Trophoblast cell (in vitro differentiated cells and primary cell): ENCODE results near the gene HMX1.

Source experiments
- DNase-seq, 2 donors: peaks; one replicate each; pipeline ENCODE4 v3.0.0-alpha.2; 2016
- H2AFZ ChIP-seq: 2 replicates; pipeline ENCODE4 v1.6.1; 2013; ENCODE audit warnings: low read length, moderate library complexity, mild to moderate bottlenecking; ENCODE audit not compliant: insufficient read depth, poor library complexity
- H2AK5ac ChIP-seq: 2 replicates; pipeline ENCODE4 v1.6.1; 2013; ENCODE audit warnings: mild to moderate bottlenecking, low read length
- H2BK120ac ChIP-seq: 2 replicates; pipeline ENCODE4 v1.6.1; 2013; ENCODE audit warnings: low read length, mild to moderate bottlenecking, moderate library complexity; ENCODE audit not compliant: insufficient read depth, poor library complexity
- H2BK12ac ChIP-seq: 2 replicates; pipeline ENCODE4 v1.6.1; 2013; ENCODE audit warnings: mild to moderate bottlenecking, low read length, moderate library complexity
- H2BK5ac ChIP-seq: 2 replicates; pipeline ENCODE4 v1.6.1; 2013; ENCODE audit warnings: low read length, low read depth, moderate library complexity, mild to moderate bottlenecking; ENCODE audit not compliant: poor library complexity
- H3K14ac ChIP-seq: 2 replicates; pipeline ENCODE4 v1.6.1; 2013; ENCODE audit warnings: mild to moderate bottlenecking, low read length
- H3K18ac ChIP-seq: 2 replicates; pipeline ENCODE4 v1.6.1; 2013; ENCODE audit warnings: mild to moderate bottlenecking, low read length
- H3K23ac ChIP-seq: 2 replicates; pipeline ENCODE4 v1.6.1; 2013; ENCODE audit warnings: low read length
- H3K27ac ChIP-seq: 2 replicates; pipeline ENCODE4 v1.5.1; 2013; ENCODE audit warnings: low read depth, mild to moderate bottlenecking, inconsistent platforms, low read length, moderate library complexity
- H3K27me3 ChIP-seq: 2 replicates; pipeline ENCODE4 v1.6.1; 2013; ENCODE audit warnings: inconsistent platforms, mild to moderate bottlenecking, low read length, moderate library complexity; ENCODE audit not compliant: insufficient read depth
- H3K36me3 ChIP-seq, 2 experiments: 1 replicate in 1 of 2; 2 replicates in 1 of 2; pipeline ENCODE4 v1.6.1; 2013; ENCODE audit warnings: low read length in 2 of 2, mild to moderate bottlenecking in 2 of 2, moderate library complexity in 1 of 2; ENCODE audit not compliant: insufficient read depth in 2 of 2, control insufficient read depth in 1 of 2
- H3K4ac ChIP-seq: 2 replicates; pipeline ENCODE4 v1.6.1; 2013; ENCODE audit warnings: low read depth, mild to moderate bottlenecking, low read length, moderate library complexity
- H3K4me1 ChIP-seq, 2 experiments: 1 replicate in 1 of 2; 2 replicates in 1 of 2; pipeline ENCODE4 v1.6.1; 2013; ENCODE audit warnings: low read length in 2 of 2, mild to moderate bottlenecking in 2 of 2, moderate library complexity in 1 of 2; ENCODE audit not compliant: insufficient read depth in 2 of 2, control insufficient read depth in 1 of 2
- H3K4me2 ChIP-seq: 2 replicates; pipeline ENCODE4 v1.6.1; 2013; ENCODE audit warnings: inconsistent platforms, mild to moderate bottlenecking, low read length, moderate library complexity
- H3K4me3 ChIP-seq: 2 replicates; pipeline ENCODE4 v1.5.1; 2013; ENCODE audit warnings: mild to moderate bottlenecking, low read depth, low read length, inconsistent platforms
- H3K79me1 ChIP-seq: one replicate; pipeline ENCODE4 v1.6.1; 2013; ENCODE audit warnings: low read length
- H3K79me2 ChIP-seq: 2 replicates; pipeline ENCODE4 v1.6.1; 2013; ENCODE audit warnings: low read length, mild to moderate bottlenecking; ENCODE audit not compliant: control insufficient read depth, insufficient read depth, poor library complexity
- H3K9ac ChIP-seq: 2 replicates; pipeline ENCODE4 v1.6.1; 2013; ENCODE audit warnings: mild to moderate bottlenecking, low read length
- H3K9me3 ChIP-seq: 2 replicates; pipeline ENCODE4 v1.6.1; 2013; ENCODE audit warnings: low read depth, mild to moderate bottlenecking, control low read depth, inconsistent platforms, low read length; ENCODE audit not compliant: insufficient read depth
- H4K12ac ChIP-seq: 2 replicates; pipeline ENCODE4 v1.6.1; 2013; ENCODE audit warnings: low read depth, mild to moderate bottlenecking, low read length, moderate library complexity
- H4K8ac ChIP-seq: 2 replicates; pipeline ENCODE4 v1.6.1; 2013; ENCODE audit warnings: low read depth, mild to moderate bottlenecking, low read length, moderate library complexity
- H4K91ac ChIP-seq: one replicate; pipeline ENCODE4 v1.6.1; 2013; ENCODE audit warnings: low read depth, mild to moderate bottlenecking, low read length, moderate library complexity
- WGBS: extraction: QIAGEN DNeasy Blood & Tissue Kit; methylation state at CpG from one replicate; pipeline ENCODE4 v1.1.7; 2013; ENCODE audit warnings: missing lambda C conversion rate; ENCODE audit not compliant: insufficient read length, insufficient coverage; ENCODE audit errors: extremely low coverage; 5-methylcytosine and 5-hydroxymethylcytosine counted together

The HMX1 gene

DNA sequence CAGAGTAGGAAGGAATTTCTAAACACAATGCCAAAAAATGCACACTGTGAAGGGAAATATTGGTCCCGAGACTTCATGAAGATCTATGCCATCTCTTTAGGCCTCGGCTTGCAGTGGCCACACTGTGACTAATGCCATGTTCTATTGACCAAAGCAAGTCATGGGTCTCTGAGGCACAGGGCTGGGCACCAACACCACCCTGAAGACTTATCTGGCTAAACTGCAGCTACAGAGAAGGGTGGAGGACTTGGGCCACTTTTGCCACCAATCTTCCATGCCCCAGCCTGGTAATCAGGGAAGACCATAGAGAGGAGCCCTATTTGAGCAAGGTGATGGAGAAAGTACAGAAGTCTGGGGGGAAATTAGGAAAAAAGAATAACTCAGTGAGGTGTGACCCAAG, 42.1 kb downstream of the HMX1 start:
- Histone ChIP-seq H3K79me2 (no peaks in the 10 kb centered on the region), H4K12ac (no peak overlapping the region), H3K18ac (no peak overlapping the region), H2AK5ac (no peak overlapping the region), H3K4ac (no peak overlapping the region), H3K14ac (no peak overlapping the region), H3K9ac (no peak overlapping the region), H4K91ac (no peak overlapping the region), H3K27me3 (no peaks in the 10 kb centered on the region), H2AFZ (no peak overlapping the region), H3K36me3 (no peaks in the 10 kb centered on the region), H3K27ac (no peak overlapping the region), H2BK120ac (no peak overlapping the region), H3K23ac (no peak overlapping the region), H4K8ac (no peak overlapping the region), H3K79me1 (no peaks in the 10 kb centered on the region), H3K4me2 (no peak overlapping the region), H2BK12ac (no peak overlapping the region), H2BK5ac (no peak overlapping the region), H3K4me1 (no peaks in the 10 kb centered on the region), H3K4me3 (no peak overlapping the region), H3K9me3 (peaks cover 3% of the 10 kb centered on the region)
- WGBS = no CpG with 5 or more reads among the region's 2 CpGs
- DNase-seq = no peak

DNA sequence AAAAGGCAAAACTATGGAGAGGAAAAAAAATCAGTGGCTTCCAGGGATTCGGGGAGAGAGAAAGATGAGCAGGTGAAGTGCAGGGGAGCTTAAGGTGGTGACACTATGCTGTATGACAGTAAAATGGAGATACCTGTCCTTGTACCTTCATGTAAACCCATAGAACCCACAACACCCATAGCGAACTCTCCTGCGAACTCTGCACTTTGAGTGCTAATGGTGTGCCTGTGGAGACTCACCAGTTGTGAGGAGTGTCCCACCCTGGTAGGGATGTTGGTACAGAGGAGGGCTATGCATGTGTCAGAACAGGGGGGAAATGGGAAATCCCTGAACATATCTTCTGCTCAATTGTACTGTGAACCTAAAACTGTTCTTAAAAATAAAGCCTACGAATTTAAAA, 42.8 kb downstream of the HMX1 start:
- no peak overlapping the region for H4K8ac ChIP-seq

DNA sequence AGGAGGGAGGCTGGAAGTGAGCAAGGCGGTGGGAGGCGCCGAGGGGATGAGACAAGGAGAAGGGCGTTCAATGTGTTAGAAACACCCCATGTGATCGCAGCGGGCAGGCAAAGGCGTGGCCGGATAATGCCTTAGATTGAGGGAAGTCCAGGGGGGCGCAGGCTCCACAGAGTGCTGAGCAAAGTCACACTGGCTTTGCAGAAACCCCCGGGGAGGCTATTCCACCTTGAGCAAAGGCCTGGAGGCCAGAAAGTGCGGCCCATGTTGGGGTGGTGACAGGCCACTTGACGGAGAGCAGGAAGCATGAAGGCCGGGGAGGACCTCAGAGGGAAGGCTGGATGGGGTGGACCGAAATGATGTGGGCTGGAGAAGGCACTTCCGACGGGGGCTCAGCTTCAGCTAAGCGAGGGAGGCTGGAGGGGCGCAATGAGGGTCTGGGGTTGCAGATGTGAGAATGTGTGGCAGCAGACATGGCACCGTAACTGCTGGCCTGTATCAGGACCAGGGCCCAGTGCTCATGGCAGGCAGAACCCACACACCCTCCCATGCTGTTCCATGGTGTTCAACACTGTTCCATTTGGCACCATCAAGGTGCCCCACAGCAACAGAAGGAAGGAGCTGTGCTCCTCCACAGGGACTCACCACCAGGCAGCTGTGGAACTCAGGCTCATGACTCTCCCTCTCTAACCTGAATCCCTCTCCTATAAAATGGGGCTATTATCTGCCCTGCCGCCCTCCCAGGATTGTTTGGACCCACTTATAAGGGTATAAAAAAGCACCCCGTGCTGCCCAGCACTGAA, 50.3 kb downstream of the HMX1 start:
- Histone ChIP-seq H2BK120ac (no peak overlapping the region), H2AFZ (no peak overlapping the region), H3K9me3 (peaks cover 5% of the 10 kb centered on the region), H3K27ac (no peak overlapping the region), H4K8ac (no peak overlapping the region), H3K4me2 (no peak overlapping the region), H3K23ac (no peak overlapping the region), H4K91ac (no peak overlapping the region), H2BK5ac (no peak overlapping the region), H3K4me1 (no peaks in the 10 kb centered on the region), H3K79me2 (no peaks in the 10 kb centered on the region), H3K27me3 (no peaks in the 10 kb centered on the region), H3K36me3 (no peaks in the 10 kb centered on the region), H3K79me1 (no peaks in the 10 kb centered on the region), H4K12ac (no peak overlapping the region), H3K4me3 (peak overlapping the region; percentile 31), H2BK12ac (no peak overlapping the region), H2AK5ac (no peak overlapping the region), H3K18ac (no peak overlapping the region), H3K9ac (no peak overlapping the region), H3K4ac (no peak overlapping the region), H3K14ac (no peak overlapping the region)
- no peak for DNase-seq
- WGBS = no CpG with 5 or more reads among the region's 21 CpGs

More for the DNA sequence above, 42.8 kb downstream of the HMX1 start:
- no peak overlapping the region for H3K27ac ChIP-seq
- H4K91ac ChIP-seq = no peak overlapping the region
- no peak for DNase-seq
- no CpG with 5 or more reads among the region's 4 CpGs for WGBS
- H3K23ac ChIP-seq = no peak overlapping the region
- no peak overlapping the region for H3K4me2 ChIP-seq
- no peaks in the 10 kb centered on the region for H3K27me3 ChIP-seq
- H3K4me3 ChIP-seq = no peak overlapping the region
- H3K9ac ChIP-seq = no peak overlapping the region
- H2BK120ac ChIP-seq = no peak overlapping the region
- H2BK5ac ChIP-seq = no peak overlapping the region
- H3K4ac ChIP-seq = no peak overlapping the region
- H3K79me1 ChIP-seq = no peaks in the 10 kb centered on the region
- H3K4me1 ChIP-seq = no peaks in the 10 kb centered on the region
- no peaks in the 10 kb centered on the region for H3K36me3 ChIP-seq
- no peak overlapping the region for H2BK12ac ChIP-seq
- H2AK5ac ChIP-seq = no peak overlapping the region
- no peaks in the 10 kb centered on the region for H3K79me2 ChIP-seq
- no peak overlapping the region for H3K14ac ChIP-seq
- no peak overlapping the region for H2AFZ ChIP-seq
- no peak overlapping the region for H4K12ac ChIP-seq
- H3K9me3 ChIP-seq = peaks cover 3% of the 10 kb centered on the region
- H3K18ac ChIP-seq = no peak overlapping the region

DNA sequence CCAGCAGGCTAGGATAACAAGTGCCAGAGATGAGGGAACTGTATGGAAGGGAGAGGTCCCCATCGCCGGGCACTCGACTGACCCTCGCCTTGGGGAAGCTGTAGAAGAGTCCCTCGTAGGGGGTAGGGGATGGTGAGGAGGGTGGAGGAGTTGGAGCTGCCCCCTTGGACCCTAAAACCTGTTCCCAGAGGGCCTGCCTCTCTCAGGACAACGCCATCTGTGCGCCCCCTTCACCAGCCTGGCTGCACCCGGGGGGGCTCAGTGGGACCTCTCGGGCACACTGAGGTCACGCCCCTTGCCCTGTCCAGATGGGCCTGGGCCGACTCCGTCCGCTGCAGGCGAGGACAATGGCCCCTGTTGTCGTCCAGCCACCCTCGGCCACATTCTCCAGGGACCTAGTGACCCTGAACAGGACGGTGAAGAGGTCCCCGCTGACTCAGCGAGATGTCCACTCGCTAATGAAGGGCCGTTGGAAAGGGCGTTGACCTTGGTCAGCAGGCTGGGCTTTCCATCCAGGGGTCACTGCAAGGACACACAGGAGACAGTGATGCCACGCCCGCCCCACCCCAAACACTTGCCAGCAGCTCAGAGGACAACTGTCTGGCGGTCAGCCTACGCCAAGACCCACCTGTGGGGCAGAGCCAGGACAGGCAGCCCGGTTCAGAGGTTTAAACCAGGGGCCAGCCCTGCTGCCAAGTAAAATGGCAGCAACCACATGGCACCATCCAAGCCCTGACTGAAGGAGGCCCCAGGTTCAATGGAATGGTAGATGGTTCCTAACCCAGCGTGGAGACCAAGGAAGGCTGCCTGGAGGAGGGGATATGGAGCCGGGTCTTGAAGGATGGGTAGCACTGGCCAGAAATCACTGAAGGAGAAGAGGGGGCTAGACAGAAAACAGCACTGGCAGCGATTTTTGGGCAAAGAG, 51.2 kb downstream of the HMX1 start:
- Histone ChIP-seq H3K79me1 (no peaks in the 10 kb centered on the region), H4K12ac (no peak overlapping the region), H4K8ac (no peak overlapping the region), H3K4ac (no peak overlapping the region), H3K27me3 (no peaks in the 10 kb centered on the region), H3K4me3 (no peak overlapping the region), H2AFZ (no peak overlapping the region), H2BK12ac (no peak overlapping the region), H3K79me2 (no peaks in the 10 kb centered on the region), H4K91ac (no peak overlapping the region), H3K36me3 (no peaks in the 10 kb centered on the region), H3K9me3 (peaks cover 5% of the 10 kb centered on the region), H3K14ac (no peak overlapping the region), H3K23ac (no peak overlapping the region), H2BK120ac (no peak overlapping the region), H3K27ac (no peak overlapping the region), H3K4me2 (no peak overlapping the region), H2AK5ac (no peak overlapping the region), H3K9ac (no peak overlapping the region), H3K4me1 (no peaks in the 10 kb centered on the region), H2BK5ac (no peak overlapping the region), H3K18ac (no peak overlapping the region)
- WGBS = no CpG with 5 or more reads among the region's 30 CpGs
- no peak for DNase-seq
